Measurements from ENCODE around the gene GDAP2. TPM values are rescaled to one million over a fixed set of nuclear protein-coding genes. Genes with fewer than 3 reads are reported as not detected.

The GDAP2 gene
- total RNA-seq, 1 donor from 2014 or later: 31.6 TPM

GRCh38 chr1:117861694-117862093 lies 67.7 kb downstream of the GDAP2 start:
- no peaks in the 10 kb centered on the region for H3K4me1 Mint-ChIP-seq (ENCODE audit: low read depth, unreplicated experiment)

GRCh38 chr1:117860896-117861610 lies 68.4 kb downstream of the GDAP2 start:
- H3K4me1 ChIP-seq (ENCODE audit: insufficient read depth, low read length): no peaks in the 10 kb centered on the region
- no peak overlapping the region for H3K4me3 ChIP-seq (ENCODE audit: insufficient read depth, low read depth, low read length)
- H4K20me1 ChIP-seq (ENCODE audit: insufficient read depth, low read length): no peaks in the 10 kb centered on the region
- no peak overlapping the region for H2AFZ ChIP-seq (ENCODE audit: low read depth, low read length)
- Mint-ChIP-seq H3K4me1 (ENCODE audit: low read depth, unreplicated experiment) (no peaks in the 10 kb centered on the region), H3K27ac (ENCODE audit: unreplicated experiment) (no peak overlapping the region), H3K9me3 (ENCODE audit: unreplicated experiment) (no peaks in the 10 kb centered on the region), H3K27me3 (ENCODE audit: low read depth, unreplicated experiment) (no peaks in the 10 kb centered on the region), H3K36me3 (ENCODE audit: low read depth, unreplicated experiment) (peaks cover 5% of the 10 kb centered on the region), H3K4me3 (ENCODE audit: unreplicated experiment) (no peak overlapping the region)
- H3K27ac ChIP-seq (ENCODE audit: low read depth, low read length): no peak overlapping the region
- no peaks in the 10 kb centered on the region for H3K79me2 ChIP-seq (ENCODE audit: insufficient read depth, low read length)
- TF ChIP-seq CTCF (IDR thresholded peaks at IDR 0.05; ENCODE audit: insufficient read depth, low read depth, low read length) (no peak), EZH2 (IDR thresholded peaks at IDR 0.05; ENCODE audit: insufficient read depth, low read length) (no peak)
- no peak overlapping the region for H3K4me2 ChIP-seq (ENCODE audit: low read length)
- H3K9ac ChIP-seq (ENCODE audit: low read length): no peak overlapping the region
- H3K27me3 ChIP-seq (ENCODE audit: insufficient read depth, low read length): no peaks in the 10 kb centered on the region
- DNase-seq (ENCODE audit: low read depth) (peak; percentile 14), FAIRE-seq (no peak)
- H3K9me3 ChIP-seq (ENCODE audit: insufficient read depth, low read depth, low read length): no peaks in the 10 kb centered on the region
- peaks cover 8% of the 10 kb centered on the region for H3K36me3 ChIP-seq (ENCODE audit: insufficient read depth, low read length)

More at GRCh38 chr1:117861694-117862093, 67.7 kb downstream of the GDAP2 start:
- Histone ChIP-seq H3K4me3 (ENCODE audit: insufficient read depth, low read depth, low read length) (no peak overlapping the region), H3K4me2 (ENCODE audit: low read length) (no peak overlapping the region), H3K79me2 (ENCODE audit: insufficient read depth, low read length) (no peaks in the 10 kb centered on the region), H2AFZ (ENCODE audit: low read depth, low read length) (no peak overlapping the region), H3K27ac (ENCODE audit: low read depth, low read length) (no peak overlapping the region), H3K4me1 (ENCODE audit: insufficient read depth, low read length) (no peaks in the 10 kb centered on the region), H3K36me3 (ENCODE audit: insufficient read depth, low read length) (peaks cover 12% of the 10 kb centered on the region), H4K20me1 (ENCODE audit: insufficient read depth, low read length) (no peaks in the 10 kb centered on the region), H3K9ac (ENCODE audit: low read length) (no peak overlapping the region), H3K27me3 (ENCODE audit: insufficient read depth, low read length) (no peaks in the 10 kb centered on the region), H3K9me3 (ENCODE audit: insufficient read depth, low read depth, low read length) (no peaks in the 10 kb centered on the region)
- H3K27ac Mint-ChIP-seq (ENCODE audit: unreplicated experiment): no peak overlapping the region
- no peak for TF ChIP-seq EZH2 (IDR thresholded peaks at IDR 0.05; ENCODE audit: insufficient read depth, low read length)
- no peak for TF ChIP-seq CTCF (IDR thresholded peaks at IDR 0.05; ENCODE audit: insufficient read depth, low read depth, low read length)
- FAIRE-seq: no peak
- no peaks in the 10 kb centered on the region for H3K9me3 Mint-ChIP-seq (ENCODE audit: unreplicated experiment)
- H3K36me3 Mint-ChIP-seq (ENCODE audit: low read depth, unreplicated experiment): peaks cover 9% of the 10 kb centered on the region
- no peak for DNase-seq (ENCODE audit: low read depth)
- no peaks in the 10 kb centered on the region for H3K27me3 Mint-ChIP-seq (ENCODE audit: low read depth, unreplicated experiment)
- no peak overlapping the region for H3K4me3 Mint-ChIP-seq (ENCODE audit: unreplicated experiment)

- no peak overlapping the region for H3K27ac ChIP-seq (ENCODE audit: low read depth, low read length)
- no peaks in the 10 kb centered on the region for H3K27me3 ChIP-seq (ENCODE audit: insufficient read depth, low read length)
- H3K27me3 Mint-ChIP-seq (ENCODE audit: low read depth, unreplicated experiment): no peaks in the 10 kb centered on the region
- no peaks in the 10 kb centered on the region for H3K4me1 ChIP-seq (ENCODE audit: insufficient read depth, low read length)
- TF ChIP-seq EZH2 (IDR thresholded peaks at IDR 0.05; ENCODE audit: insufficient read depth, low read length): no peak
- no peak for TF ChIP-seq CTCF (IDR thresholded peaks at IDR 0.05; ENCODE audit: insufficient read depth, low read depth, low read length)
- no peak overlapping the region for H3K4me3 Mint-ChIP-seq (ENCODE audit: unreplicated experiment)
- no peak overlapping the region for H3K4me2 ChIP-seq (ENCODE audit: low read length)
- DNase-seq (ENCODE audit: low read depth): no peak
- FAIRE-seq: no peak
- no peak overlapping the region for H3K4me3 ChIP-seq (ENCODE audit: insufficient read depth, low read depth, low read length)
- H3K27ac Mint-ChIP-seq (ENCODE audit: unreplicated experiment): no peak overlapping the region
- no peaks in the 10 kb centered on the region for H3K9me3 ChIP-seq (ENCODE audit: insufficient read depth, low read depth, low read length)
- no peak overlapping the region for H2AFZ ChIP-seq (ENCODE audit: low read depth, low read length)
- H3K79me2 ChIP-seq (ENCODE audit: insufficient read depth, low read length): no peaks in the 10 kb centered on the region
- H3K9me3 Mint-ChIP-seq (ENCODE audit: unreplicated experiment): no peaks in the 10 kb centered on the region
- no peaks in the 10 kb centered on the region for H4K20me1 ChIP-seq (ENCODE audit: insufficient read depth, low read length)
- H3K36me3 Mint-ChIP-seq (ENCODE audit: low read depth, unreplicated experiment): peaks cover 2% of the 10 kb centered on the region
- no peak overlapping the region for H3K9ac ChIP-seq (ENCODE audit: low read length)
- peaks cover 3% of the 10 kb centered on the region for H3K36me3 ChIP-seq (ENCODE audit: insufficient read depth, low read length)
- no peaks in the 10 kb centered on the region for H3K4me1 Mint-ChIP-seq (ENCODE audit: low read depth, unreplicated experiment)
These were observed 69.5 kb downstream of the GDAP2 start for GRCh38 chr1:117859901-117860300.

Measured in astrocyte (in vitro differentiated cells and primary cell).